Measurements from ENCODE around the gene RUNX3. TPM values are rescaled to one million over a fixed set of nuclear protein-coding genes. Genes with fewer than 3 reads are reported as not detected.

RUNX3 gene
- total and polyA plus RNA-seq, 2 donors (not counting 1 experiment from before 2014, with no cell fraction given): 86.0 to 127 TPM

- H3K4me1 ChIP-seq (ENCODE audit: control insufficient read depth in 2 of 2, insufficient read depth in 2 of 2, low read length in 2 of 2): peaks cover 41 to 76% of the 10 kb centered on the region in 2 donors
- no peak overlapping the region for H3K27ac ChIP-seq (ENCODE audit: low read length in 2 of 2)
- TF ChIP-seq CTCF (IDR thresholded peaks at IDR 0.05) (no peak), EZH2 (IDR thresholded peaks at IDR 0.05; ENCODE audit: borderline replicate concordance, insufficient read depth, low read depth, low read length, poor library complexity, severe bottlenecking) (no peak)
- H3K4me3 ChIP-seq (ENCODE audit: control extremely low read depth in 1 of 5, extremely low read depth in 1 of 5, insufficient read depth in 1 of 5, low read depth in 2 of 5, low read length in 4 of 5): no peak overlapping the region
- no peaks in the 10 kb centered on the region for H3K27me3 ChIP-seq (replicated peaks in 1 of 4; ENCODE audit: control extremely low read depth in 1 of 4, control insufficient read depth in 3 of 4, insufficient read depth in 4 of 4, low read length in 3 of 4)
- peak overlapping the region; percentile 72 for H3K27ac Mint-ChIP-seq
- intact Hi-C loops (cut with micrococcal nuclease): loop anchor here (5.0 kb wide), 1 partner anchor 112 kb away; no protein-coding TSS in a partner anchor
- peak overlapping the region; percentile 3 for H3K4me2 ChIP-seq (replicated peaks; ENCODE audit: low read depth, low read length, poor library complexity, severe bottlenecking)
- no peak overlapping the region for H2AFZ ChIP-seq (ENCODE audit: insufficient read depth, low read depth, low read length, poor library complexity, severe bottlenecking)
- H4K20me1 ChIP-seq (ENCODE audit: control insufficient read depth, insufficient read depth, low read length, poor library complexity, severe bottlenecking): no peaks in the 10 kb centered on the region
- H3K27me3 Mint-ChIP-seq: no peaks in the 10 kb centered on the region
- no peaks in the 10 kb centered on the region for H3K9me3 ChIP-seq (ENCODE audit: control extremely low read depth in 1 of 3, control insufficient read depth in 2 of 3, insufficient read depth in 1 of 3, low read length in 2 of 3)
- ChIA-PET POLR2A (interaction anchor here (0.9 kb wide), 1 partner anchor 24 kb away, joined by 5 read pairs; no protein-coding TSS in a partner anchor), CTCF (interaction anchor here (0.6 to 11.0 kb wide), 4 partner anchors 27 to 1415 kb away, joined by 3 to 131 read pairs (median 3); no protein-coding TSS in a partner anchor)
- H3K36me3 ChIP-seq (replicated peaks in 1 of 2; ENCODE audit: control extremely low read depth in 1 of 2, control insufficient read depth in 1 of 2, extremely low read depth in 1 of 2, insufficient read depth in 2 of 2, low read length in 1 of 2): no peaks in the 10 kb centered on the region
- 96% methylated on average over 22 of the region's 23 CpGs for WGBS (ENCODE audit: insufficient coverage)
- H3K79me2 ChIP-seq (ENCODE audit: control insufficient read depth, insufficient read depth, low read length): peaks cover 25% of the 10 kb centered on the region
- no peak overlapping the region for H3K9ac ChIP-seq (ENCODE audit: low read length)
- no peak overlapping the region for H3K4me3 Mint-ChIP-seq
- H3K4me1 Mint-ChIP-seq: peaks cover 72% of the 10 kb centered on the region
- no peak for DNase-seq
- no peak for ATAC-seq (ENCODE audit: low read depth)
- no peaks in the 10 kb centered on the region for H3K9me3 Mint-ChIP-seq (ENCODE audit: insufficient read depth)
Measured at GRCh38 chr1:24958766-24959622, 28.9 kb upstream of the RUNX3 start.
